SW 1271 (cell line): Measurements from ENCODE around the gene PRKAA2.

Experiments used
- DNase-seq, 2 experiments: peaks; one replicate each; lab custom pipeline; 2025; lab: John Stamatoyannopoulos, UW

The PRKAA2 gene

DNA sequence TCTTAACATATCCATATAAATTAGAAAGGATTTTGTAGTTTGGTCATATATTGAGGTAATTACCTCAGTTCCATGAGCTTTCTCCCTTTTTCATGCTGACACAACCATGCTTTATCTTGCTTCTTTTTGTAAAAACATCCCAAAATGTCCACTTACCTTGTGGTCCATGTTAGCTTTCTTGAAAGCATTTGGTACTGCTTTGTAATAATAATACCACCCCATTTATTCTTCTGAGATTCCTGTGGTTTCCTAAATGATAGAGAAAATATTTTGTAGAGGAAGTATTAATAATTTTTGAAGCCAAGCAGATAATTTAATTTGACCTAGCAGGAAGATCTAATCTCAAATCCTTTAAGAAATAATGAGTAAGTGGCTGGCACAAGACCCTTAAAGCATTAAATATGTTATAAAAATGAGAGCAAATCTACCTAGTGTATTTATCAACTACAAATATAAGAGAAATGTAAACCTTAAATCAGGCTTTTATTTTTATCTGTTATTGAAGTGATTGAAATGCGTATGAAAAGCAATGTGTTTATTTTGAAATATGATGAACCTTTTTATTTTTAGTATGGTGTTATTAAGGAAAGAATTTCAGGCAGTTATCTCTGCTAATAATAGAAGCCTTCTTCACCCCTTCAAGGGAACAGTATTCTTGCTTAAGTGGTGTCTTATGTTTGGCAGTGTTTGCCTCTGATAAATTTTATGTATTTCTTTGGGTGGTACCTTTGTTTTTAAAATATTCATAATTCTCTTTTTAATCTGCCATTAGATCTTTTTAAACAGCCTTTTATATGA lies 9.2 kb downstream of the PRKAA2 start:
- DNase-seq, result no peak

DNA sequence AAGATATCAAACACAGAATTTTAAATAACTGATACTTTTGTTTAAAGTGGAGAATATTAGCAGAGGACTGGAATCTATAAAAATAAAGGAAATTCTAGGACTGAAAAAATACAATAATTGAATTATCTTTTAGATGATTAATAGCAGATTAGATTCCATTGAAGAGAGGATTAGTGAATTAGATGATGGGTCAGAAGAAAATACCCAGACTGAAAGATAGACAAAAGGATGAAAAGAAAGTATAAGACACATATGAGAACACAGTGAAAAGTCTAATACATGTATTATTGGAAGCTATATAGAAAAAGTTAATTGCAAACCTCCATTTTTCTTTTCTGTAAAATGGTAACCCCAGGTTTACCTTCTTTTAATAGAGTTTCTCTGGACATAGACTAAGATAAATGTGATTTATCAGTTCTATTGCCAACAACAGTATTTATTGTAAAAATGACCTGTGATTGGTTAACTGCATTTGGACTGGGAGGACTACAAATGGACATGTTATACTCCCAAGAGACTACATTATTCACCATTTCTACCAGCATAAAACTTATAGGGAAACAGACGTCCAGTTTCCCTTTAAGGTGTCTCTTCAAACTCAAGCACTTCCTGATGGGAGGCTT lies 11.0 kb downstream of the PRKAA2 start:
- DNase-seq, result no peak

DNA sequence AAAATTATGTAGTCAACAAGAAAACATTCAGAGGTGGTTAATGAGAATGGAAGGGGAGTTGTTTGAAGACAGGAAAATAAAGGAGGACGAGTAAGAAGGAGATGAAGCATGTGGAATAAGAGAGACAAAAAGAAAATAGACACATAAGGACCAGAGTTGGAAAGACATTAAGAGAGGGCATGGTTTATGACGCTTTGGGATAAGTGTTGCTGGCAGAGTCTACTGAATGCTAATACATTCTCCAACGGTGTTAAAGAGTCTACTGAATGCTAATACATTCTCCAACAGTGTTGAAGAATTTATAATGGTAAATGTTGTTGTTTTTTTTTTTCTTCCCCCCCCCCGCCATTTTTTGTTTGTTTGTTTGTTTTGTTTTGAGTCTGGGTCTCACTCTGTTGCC lies 13.1 kb downstream of the PRKAA2 start:
- no peak for DNase-seq

DNA sequence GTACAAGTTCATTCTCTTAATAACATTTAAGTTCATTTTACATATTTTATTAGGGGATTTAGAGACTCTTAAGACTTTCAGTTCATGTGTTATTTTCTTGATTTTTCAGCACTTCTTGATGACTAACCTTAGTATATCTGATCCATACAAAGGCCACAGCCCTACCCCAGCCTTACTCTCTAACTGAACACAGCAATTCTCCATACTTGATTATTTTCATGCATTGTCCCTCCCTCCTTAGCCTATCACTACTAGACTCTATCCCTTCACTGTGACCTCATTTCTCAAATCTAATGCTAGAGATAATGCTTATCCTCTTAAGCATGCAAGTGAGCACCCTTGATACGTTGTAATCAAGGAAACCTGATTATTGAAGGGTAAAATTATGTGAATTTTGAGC lies 15.2 kb downstream of the PRKAA2 start:
- DNase-seq, result no peak

DNA sequence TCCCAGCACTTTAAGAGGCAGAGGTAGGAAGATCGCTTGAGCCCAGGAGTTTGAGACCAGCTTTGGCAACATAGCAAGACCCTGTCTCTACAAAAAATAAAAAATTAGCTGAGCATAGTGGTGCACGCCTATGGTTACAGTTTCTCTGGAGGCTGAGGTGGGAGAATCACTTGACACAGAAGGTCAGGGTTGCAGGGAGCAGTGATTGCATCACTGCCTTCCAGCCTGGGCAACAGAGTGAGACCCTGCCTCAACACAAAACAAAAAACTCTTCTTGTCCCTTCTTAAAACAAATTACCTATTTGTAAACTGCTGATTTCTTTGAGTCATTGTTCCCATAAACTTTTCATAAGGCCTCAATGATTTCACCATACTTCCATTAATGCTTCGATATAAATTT lies 18.7 kb downstream of the PRKAA2 start:
- no peak for DNase-seq

DNA sequence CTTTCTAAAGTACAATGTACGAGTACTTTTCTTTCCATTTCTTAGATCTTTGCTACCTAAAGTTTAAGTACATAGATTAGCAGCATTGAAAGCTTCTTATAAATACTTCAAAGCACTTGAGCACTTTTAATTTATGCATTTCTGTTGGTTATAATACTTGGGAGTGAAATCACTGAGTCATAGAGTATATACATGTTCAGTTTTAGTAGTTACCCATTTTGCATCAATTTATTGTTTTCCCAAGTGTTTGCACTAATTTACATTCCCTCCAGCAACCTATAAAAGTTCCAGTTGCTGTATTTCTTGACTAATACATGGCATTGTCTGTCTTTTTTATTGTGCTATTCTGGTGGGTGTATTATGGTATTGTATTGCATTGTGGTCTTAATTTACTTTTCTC lies 20.3 kb downstream of the PRKAA2 start:
- no peak for DNase-seq

DNA sequence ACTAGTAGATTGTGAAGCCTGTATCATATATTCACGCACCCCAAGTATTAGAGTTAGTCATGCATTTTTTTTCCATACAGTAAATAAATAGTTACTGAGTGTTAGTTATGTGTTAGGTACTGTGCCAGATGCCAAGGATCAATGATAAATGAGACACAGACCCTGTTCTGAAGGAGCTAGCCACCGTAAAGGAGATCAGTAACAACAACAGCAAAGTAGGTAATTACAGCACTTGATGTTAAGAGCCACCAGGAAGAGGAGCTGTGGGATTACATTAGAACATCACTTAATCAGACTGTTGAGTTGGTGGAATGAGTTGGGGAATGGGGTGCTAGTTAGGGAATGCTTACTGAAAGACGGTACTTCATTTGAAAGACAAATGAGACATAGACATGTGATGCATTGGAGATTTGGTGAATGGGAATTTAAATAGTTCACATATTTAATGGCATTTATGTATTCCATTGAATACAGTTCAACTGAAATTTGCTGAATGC lies 21.0 kb downstream of the PRKAA2 start:
- DNase-seq, result no peak

DNA sequence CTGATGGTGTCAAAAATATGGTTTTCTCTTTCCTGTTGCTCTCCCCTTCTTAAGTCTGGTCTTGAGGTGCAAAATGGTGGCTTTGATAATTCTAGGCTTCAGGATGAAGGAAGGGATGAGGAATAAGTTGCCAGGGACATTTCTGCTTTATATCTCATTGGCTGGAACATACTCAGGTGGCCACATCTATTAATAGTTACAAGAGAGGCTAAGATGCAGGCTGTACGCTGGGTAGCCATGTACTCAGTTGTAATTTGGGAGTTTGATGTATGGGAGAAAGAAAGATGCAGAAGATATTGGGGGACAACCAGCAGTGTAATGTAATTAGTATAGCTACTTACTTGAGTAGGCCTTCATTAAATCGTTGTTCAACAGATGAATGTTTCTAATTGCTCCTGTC lies 25.2 kb downstream of the PRKAA2 start:
- no peak for DNase-seq

DNA sequence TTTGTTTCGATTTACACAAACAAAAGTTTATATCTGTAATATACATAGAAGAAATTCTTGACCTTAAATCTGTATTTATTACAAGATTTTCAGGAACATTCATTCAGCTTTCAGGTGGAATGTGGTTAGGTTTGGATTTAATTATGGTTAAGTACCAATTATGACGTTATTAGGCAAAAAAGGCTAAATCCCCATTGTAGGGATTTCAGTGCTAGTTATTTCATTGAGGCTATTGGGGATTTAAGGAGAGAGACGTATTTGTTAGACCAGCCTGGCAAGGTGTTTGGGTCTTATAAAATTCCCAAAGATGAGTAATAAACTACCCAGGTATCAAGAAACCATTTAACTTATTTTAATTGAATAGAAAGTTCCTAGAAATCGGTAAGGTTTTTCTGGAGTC lies 26.0 kb downstream of the PRKAA2 start:
- DNase-seq, result no peak

DNA sequence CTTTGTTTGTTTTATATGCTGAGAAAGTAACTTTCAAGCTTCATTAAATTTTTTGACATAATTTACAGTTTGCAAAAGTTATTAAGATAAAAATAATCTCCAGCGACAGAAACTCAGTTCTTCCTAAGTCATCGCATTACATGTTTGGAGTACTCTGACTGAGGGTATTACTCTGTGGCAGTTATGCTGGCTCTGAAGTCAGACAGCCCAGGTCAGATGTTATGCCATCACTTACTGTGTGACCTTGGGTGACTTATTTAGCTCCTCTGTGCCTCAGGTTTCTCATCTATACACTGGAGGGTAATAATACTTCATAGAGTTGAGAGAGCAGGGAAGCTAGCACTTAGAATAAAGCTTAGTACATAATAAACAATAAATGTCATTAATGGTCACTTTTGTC lies 26.4 kb downstream of the PRKAA2 start:
- no peak for DNase-seq

DNA sequence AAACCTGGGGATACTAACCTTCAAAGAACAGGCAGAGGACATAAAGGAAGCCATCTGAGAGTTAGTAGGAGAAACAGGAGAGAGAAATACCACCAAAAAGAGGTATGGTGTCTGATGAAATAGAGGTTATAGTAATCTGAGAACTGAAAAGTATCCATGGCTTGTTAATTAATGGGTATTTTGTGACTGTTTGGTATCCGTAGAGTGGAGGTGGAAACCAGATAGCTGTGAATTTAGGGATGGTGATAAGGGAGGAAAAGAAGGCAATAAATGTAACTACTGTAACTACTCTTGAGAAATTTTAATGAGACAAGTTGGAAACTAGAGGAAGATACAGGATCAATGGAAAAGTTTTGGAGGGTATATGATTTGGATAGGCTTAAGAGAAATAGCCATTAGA lies 27.5 kb downstream of the PRKAA2 start:
- DNase-seq, result no peak

DNA sequence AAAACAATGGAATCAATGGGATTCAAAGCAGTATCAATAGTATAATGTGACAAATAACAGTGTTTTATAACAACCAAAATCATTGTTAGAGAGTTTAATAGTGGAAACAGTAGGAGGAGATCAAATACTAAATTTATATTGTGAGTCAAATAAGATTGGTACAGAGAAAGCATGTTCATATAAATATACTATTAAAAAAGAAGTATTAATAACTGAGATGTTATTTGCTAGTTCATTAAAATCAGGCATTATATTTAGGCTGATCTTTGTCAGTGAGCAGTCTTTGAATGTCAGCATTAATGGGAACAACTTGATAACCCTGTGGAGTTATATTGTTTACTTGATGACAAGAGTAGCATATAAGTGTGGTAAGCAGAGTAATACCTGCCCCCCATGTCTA lies 30.6 kb downstream of the PRKAA2 start:
- DNase-seq, result no peak

DNA sequence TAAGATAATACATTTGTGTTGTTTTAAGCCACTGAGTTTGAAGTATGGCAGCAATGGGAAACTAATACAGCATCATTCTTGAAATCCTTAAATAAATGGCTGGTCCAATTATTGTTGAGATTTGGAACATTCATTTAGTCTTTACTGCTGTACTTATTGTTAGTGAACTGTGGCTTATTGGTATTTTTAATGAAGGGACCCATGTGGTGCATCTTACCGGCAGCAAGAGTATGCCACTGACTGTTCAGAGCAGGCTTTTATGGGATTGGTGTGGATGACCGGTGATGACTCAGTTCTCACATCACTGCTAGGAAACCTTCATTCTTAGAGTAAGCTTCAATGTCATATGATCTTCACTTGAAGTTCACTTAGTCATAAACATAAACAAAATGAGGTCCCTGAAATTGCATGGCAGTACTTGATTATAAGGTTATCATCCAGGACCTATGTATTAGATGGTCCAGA lies 31.5 kb downstream of the PRKAA2 start:
- peak in 1 of 2 experiments; percentile 16 for DNase-seq

DNA sequence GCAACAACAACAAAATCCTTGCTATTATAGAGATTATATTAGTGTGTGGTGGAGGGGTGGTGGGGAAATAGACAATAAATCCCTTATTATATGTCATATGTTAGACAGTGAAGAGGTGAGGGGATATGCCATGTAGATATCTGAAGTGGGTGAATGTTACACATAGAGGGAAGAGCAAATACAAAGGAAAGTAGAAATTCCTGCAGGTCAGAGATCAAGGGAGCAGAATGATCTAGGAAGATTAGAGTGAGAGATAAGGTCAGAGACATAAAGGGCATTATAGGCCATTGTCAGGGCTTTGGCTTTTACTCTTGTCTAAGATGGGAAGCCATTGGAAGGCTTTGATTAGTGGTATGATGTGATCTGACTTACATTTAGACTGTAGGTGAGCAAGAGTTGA lies 38.5 kb downstream of the PRKAA2 start:
- no peak for DNase-seq

DNA sequence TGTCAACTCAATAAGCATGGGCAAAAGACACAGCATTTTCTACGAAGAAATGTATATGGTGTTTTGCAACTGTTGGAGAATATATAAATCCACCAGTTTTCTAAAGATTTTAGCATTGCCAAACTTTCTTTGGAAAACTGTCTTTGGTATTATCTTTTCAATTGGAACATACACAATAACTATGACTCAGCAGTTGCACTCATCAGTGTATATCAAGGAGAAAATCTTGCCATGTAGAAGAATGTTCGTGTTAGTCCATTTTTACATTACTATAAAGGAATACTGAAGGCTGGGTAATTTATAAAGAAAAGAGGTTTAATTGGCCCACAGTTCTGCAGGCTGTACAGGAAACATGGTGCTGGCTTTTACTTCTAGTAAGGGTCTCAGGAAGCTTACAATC lies 41.1 kb downstream of the PRKAA2 start:
- DNase-seq, result no peak

DNA sequence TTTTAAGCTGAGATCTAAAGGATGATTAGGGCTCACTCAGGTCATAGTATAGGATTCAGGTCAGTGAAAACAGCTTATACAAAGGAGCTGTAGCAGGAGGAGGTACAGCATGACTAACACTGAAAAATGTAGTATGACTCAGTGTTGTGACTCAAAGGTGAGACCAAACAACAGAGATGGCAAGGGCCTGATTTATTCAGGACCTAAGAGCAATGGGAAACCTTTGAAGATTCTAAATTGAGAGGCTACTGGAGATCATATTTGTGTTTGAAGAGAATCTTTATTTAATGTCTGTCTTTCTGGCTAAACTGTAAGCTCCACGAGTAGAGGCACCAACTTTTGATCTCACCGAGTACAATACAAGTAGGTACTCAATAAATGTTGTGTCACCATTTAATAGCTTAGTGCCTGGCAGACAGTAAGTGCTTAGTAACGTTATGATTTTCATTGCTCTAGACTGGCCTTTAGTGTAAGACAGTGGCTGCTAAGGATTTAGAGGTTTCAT lies 43.5 kb downstream of the PRKAA2 start:
- peak; percentile 69 to 86 for DNase-seq

DNA sequence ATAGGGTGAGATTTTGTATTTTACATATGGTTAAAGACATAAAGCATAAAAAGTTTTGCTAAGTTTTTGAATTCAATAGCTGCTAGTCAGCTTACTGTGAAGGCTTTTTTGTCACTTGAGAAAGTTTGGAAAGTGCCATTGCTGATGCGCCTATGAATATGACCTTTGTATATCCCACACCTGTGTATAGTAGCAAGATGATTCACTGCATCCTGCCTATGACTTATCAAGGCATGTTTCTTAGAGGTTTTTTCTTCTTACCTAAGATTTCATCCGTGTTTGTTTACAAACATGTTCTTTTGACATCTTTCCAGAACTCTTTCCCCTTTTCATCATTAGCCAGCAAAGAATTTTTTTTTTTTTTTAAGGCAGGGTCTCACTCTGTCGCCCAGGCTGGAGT lies 51.5 kb downstream of the PRKAA2 start:
- DNase-seq, result no peak

DNA sequence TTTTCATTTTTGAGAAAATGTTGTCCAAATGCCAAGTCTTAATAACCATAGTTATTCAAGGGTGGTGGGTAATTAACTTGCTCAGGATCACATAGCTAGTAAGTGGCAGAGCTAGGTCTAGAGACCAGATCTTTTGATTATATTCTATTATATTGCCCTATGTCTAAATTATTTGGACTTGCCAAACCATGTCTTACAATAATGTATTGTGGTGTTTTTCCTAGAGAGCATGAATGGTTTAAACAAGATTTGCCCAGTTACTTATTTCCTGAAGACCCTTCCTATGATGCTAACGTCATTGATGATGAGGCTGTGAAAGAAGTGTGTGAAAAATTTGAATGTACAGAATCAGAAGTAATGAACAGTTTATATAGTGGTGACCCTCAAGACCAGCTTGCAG lies 58.6 kb downstream of the PRKAA2 start:
- DNase-seq, result no peak

DNA sequence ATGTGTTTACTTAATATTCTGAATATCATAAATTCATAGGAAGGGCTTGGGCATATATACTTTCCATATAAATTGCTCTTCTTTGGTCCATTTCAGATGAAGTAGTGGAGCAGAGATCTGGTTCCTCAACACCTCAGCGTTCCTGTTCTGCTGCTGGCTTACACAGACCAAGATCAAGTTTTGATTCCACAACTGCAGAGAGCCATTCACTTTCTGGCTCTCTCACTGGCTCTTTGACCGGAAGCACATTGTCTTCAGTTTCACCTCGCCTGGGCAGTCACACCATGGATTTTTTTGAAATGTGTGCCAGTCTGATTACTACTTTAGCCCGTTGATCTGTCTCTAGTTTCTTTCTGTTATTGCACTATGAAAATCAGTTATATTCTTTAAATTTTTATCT lies 62.3 kb downstream of the PRKAA2 start:
- no peak for DNase-seq

DNA sequence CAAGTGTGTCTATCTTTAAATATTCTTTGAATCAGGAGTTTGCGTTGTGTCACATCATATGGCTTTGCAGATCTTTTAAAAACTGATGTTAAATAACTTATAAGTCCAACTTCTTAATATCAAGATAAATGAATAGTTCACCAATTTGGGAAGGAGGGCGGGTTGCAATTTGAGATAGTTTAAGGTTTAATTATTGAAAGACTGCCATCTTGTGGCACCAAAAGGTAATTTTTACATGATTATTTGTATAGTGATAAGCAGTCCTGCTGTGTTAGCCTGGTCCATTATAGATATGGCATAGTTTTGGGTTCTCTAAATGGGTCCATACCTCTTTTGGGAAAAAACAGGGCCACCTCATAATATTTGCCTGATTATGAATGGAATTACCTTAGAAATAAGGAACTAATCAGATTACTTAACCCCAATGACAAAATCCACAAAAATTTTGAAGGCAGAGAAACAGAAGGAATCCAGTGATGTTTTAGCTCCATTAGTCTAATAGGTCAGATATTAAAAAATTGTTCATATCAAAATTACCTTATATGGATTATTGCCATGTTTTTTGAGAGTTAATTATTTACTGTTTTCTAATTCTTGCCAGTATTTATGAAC lies 64.3 kb downstream of the PRKAA2 start:
- peak in 1 of 2 experiments; percentile 45 for DNase-seq

DNA sequence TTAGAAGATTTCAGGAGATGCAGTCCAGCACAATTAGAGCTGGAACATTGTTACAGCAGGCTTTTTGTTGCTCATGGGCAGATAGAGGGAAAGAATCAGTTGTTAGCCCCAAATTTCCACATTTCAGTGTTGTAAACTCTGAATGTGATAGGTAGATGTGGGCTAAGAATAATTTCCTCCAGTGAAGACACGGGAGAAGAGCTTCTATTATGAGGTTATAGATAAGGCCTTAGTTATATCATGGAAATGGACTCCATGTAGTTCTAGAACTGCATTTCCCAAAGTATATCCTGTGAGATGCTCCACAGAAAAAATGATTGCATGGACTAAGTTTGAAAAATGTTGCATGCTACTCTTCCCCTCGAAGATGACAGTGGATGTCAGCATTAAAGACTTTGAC lies 64.9 kb downstream of the PRKAA2 start:
- DNase-seq, result no peak

DNA sequence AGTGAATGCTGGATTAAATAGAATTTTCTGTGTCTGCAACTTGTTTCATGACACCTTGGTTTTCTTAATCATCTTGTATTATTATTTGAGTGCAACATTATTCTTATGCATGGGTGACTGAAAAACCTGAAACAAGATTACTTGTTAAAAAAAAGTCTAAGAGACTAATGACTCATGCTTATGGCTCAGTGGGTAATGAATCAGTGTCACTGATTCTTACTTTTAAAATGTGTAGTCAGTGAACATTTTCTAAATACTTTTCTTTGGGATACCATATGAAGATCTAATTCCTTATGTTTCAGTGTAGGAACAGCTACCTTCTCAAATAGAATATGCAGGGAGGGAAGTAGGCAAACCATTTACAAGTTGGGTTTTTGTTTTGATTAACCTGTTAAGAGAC lies 65.5 kb downstream of the PRKAA2 start:
- DNase-seq, result peak in 1 of 2 experiments; percentile 20

DNA sequence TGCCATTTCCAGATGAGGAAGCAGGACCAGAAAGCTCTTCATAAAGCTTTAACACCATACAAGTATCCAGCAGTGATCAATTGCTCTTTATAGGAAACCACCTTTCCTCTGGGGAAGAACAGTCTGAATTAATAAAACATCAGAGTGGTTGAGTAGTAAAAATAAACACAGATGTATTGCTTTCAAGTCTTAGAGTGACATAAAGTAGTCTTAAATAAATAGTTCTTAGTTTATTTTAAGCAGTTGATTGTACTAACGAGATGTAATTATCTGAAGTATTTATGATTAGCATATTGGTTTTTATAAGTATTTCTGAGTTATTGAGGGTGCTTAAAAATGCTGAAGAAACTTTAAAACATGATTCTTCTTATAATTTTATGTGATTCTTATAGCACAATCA lies 67.0 kb downstream of the PRKAA2 start:
- DNase-seq, result no peak
